Activated B cell treated with CpG ODN at 0.5 μM for 24 hours (primary cell): ENCODE results near the gene FYN. TPM values are rescaled to one million over a fixed set of nuclear protein-coding genes. Genes with fewer than 3 reads are reported as not detected.
"Not testable (repeated sequence)": the region's sequence is repeated elsewhere in the genome, so short reads cannot be mapped to it uniquely, and the experiment has no call there.

Source experiments
- ATAC-seq: fragments of 200-7000 bp; cut with Tn5 transposase; one replicate; pipeline ENCODE4 v1.10.0; 2021; ENCODE audit warnings: low read depth, mild to moderate bottlenecking, moderate library complexity
- CTCF ChIA-PET: fragments of 350-600 bp; sonication (Branson Sonifier 250); formaldehyde crosslinking; loops from one replicate; lab custom pipeline; 2021; ENCODE audit warnings: antibody characterized with exemption; lab: Charles Lee
- POLR2A ChIA-PET: fragments of 350-600 bp; sonication (Branson Sonifier 250); formaldehyde crosslinking; loops from one replicate; lab custom pipeline; 2021; ENCODE audit warnings: antibody characterized with exemption; lab: Charles Lee
- DNase-seq: peaks from one replicate; pipeline ENCODE4 v3.0.0; 2022
- H3K27ac Mint-ChIP-seq: one replicate; pipeline ENCODE4 v1.8.0; 2020; ENCODE audit warnings: mixed read lengths
- H3K27me3 Mint-ChIP-seq: one replicate; pipeline ENCODE4 v1.8.0; 2021; ENCODE audit warnings: mixed read lengths
- H3K36me3 Mint-ChIP-seq: one replicate; pipeline ENCODE4 v1.8.0; 2021; ENCODE audit warnings: low read depth, mixed read lengths
- H3K4me1 Mint-ChIP-seq: one replicate; pipeline ENCODE4 v1.8.0; 2021; ENCODE audit warnings: mixed read lengths
- H3K4me3 Mint-ChIP-seq: one replicate; pipeline ENCODE4 v1.8.0; 2020; ENCODE audit warnings: mild to moderate bottlenecking, mixed read lengths
- H3K9me3 Mint-ChIP-seq: one replicate; pipeline ENCODE4 v1.8.0; 2020; ENCODE audit warnings: mixed read lengths
- CTCF ChIP-seq: fragments of 200-600 bp; IDR thresholded peaks from one replicate; pipeline ENCODE4 v1.8.0; 2022; ENCODE audit warnings: antibody characterized with exemption, mild to moderate bottlenecking
- intact Hi-C: fragments of 100-400 bp; cut with micrococcal nuclease; formaldehyde crosslinking; loops from one replicate; pipeline ENCODE4 v1.15.1; 2024
- total RNA-seq: library from RNA; stranded (reverse); gene quantifications from 2 replicates; pipeline ENCODE4 v1.2.3, GENCODE V29; 2022

The FYN gene
- total RNA-seq, 1 donor from 2014 or later, result 64.7 TPM

- DNase-seq (no peak), ATAC-seq (peak; percentile 69)
- peaks cover 4% of the 10 kb centered on the region for H3K9me3 Mint-ChIP-seq
- POLR2A ChIA-PET, result interaction anchor here (0.7 to 0.9 kb wide), 2 partner anchors 164 to 384 kb away, joined by 3 to 4 read pairs; no protein-coding TSS in a partner anchor
- intact Hi-C loops, result loop anchor here (1.0 to 5.0 kb wide), 4 partner anchors 164 to 585 kb away; a partner anchor contains a TSS
- CTCF ChIA-PET, result interaction anchor here (1.0 to 1.6 kb wide), 2 partner anchors 165 to 384 kb away, joined by 5 to 10 read pairs; a partner anchor contains a TSS
- H3K27me3 Mint-ChIP-seq, result no peaks in the 10 kb centered on the region
- H3K4me3 Mint-ChIP-seq, result no peak overlapping the region
- no peak overlapping the region for H3K27ac Mint-ChIP-seq
- H3K36me3 Mint-ChIP-seq, result no peaks in the 10 kb centered on the region
- TF ChIP-seq CTCF, result no peak
- H3K4me1 Mint-ChIP-seq, result no peaks in the 10 kb centered on the region
Measured at GRCh38 chr6:111642463-111643158, 230.6 kb downstream of the FYN start.

- no peaks in the 10 kb centered on the region for H3K27me3 Mint-ChIP-seq
- H3K9me3 Mint-ChIP-seq, result peaks cover 4% of the 10 kb centered on the region
- intact Hi-C loops, result no loop called here
- ChIA-PET POLR2A (no interaction called here), CTCF (no interaction called here)
- H3K27ac Mint-ChIP-seq, result no peak overlapping the region
- H3K4me1 Mint-ChIP-seq, result no peaks in the 10 kb centered on the region
- ATAC-seq (no peak), DNase-seq (no peak)
- H3K4me3 Mint-ChIP-seq, result no peak overlapping the region
- no peaks in the 10 kb centered on the region for H3K36me3 Mint-ChIP-seq
- TF ChIP-seq CTCF, result no peak
Measured at GRCh38 chr6:111639266-111639665, 234.0 kb downstream of the FYN start.

GRCh38 chr6:111634981-111635380 is 238.3 kb downstream of the FYN start:
- H3K4me3 Mint-ChIP-seq, intact Hi-C loops, H3K27ac Mint-ChIP-seq, H3K36me3 Mint-ChIP-seq, H3K27me3 Mint-ChIP-seq, ATAC-seq, CTCF ChIA-PET, DNase-seq, POLR2A ChIA-PET, H3K9me3 Mint-ChIP-seq, H3K4me1 Mint-ChIP-seq: not testable (repeated sequence)

GRCh38 chr6:111633822-111634221 is 239.4 kb downstream of the FYN start:
- no peak for ATAC-seq
- intact Hi-C loops, result no loop called here
- Mint-ChIP-seq H3K36me3 (peaks cover 2% of the 10 kb centered on the region), H3K27me3 (peaks cover 6% of the 10 kb centered on the region), H3K4me1 (no peaks in the 10 kb centered on the region), H3K9me3 (peaks cover 8% of the 10 kb centered on the region), H3K27ac (no peak overlapping the region), H3K4me3 (no peak overlapping the region)
- ChIA-PET CTCF (no interaction called here), POLR2A (no interaction called here)
- no peak for TF ChIP-seq CTCF
- DNase-seq, result no peak

- CTCF ChIA-PET, result no interaction called here
- ATAC-seq, result no peak
Measured at GRCh38 chr6:111632468-111633247, 240.6 kb downstream of the FYN start.

More at GRCh38 chr6:111632468-111633247, 240.6 kb downstream of the FYN start:
- intact Hi-C loops, result no loop called here
- Mint-ChIP-seq H3K4me3 (no peak overlapping the region), H3K36me3 (peaks cover 3% of the 10 kb centered on the region), H3K27me3 (peaks cover 10% of the 10 kb centered on the region), H3K27ac (no peak overlapping the region), H3K4me1 (no peaks in the 10 kb centered on the region), H3K9me3 (peaks cover 11% of the 10 kb centered on the region)
- POLR2A ChIA-PET, result no interaction called here
- DNase-seq, result no peak
- TF ChIP-seq CTCF, result no peak
